GM21825 (cell line): ENCODE data around the gene TPRG1.

Source experiments
- ATAC-seq: cut with Tn5 transposase; IDR thresholded peaks from one replicate; pipeline ENCODE4 v1.9.1; 2021; ENCODE audit warnings: mild to moderate bottlenecking, moderate library complexity; ENCODE audit not compliant: unreplicated experiment

TPRG1 gene

GRCh38 chr3:189349772-189350171 lies 178.0 kb downstream of the TPRG1 start:
- no peak for ATAC-seq

- no peak for ATAC-seq
Observed at GRCh38 chr3:189353318-189353965, 181.7 kb downstream of the TPRG1 start.

- no peak for ATAC-seq
Observed at GRCh38 chr3:189353988-189354889, 182.5 kb downstream of the TPRG1 start.

- ATAC-seq, result no peak
Observed at GRCh38 chr3:189355115-189355480, 183.3 kb downstream of the TPRG1 start.

- no peak for ATAC-seq
Observed at GRCh38 chr3:189355481-189356201, 183.9 kb downstream of the TPRG1 start.

- ATAC-seq, result no peak
Observed at GRCh38 chr3:189360291-189360690, 188.5 kb downstream of the TPRG1 start.

- no peak for ATAC-seq
Observed at GRCh38 chr3:189361103-189361835, 189.5 kb downstream of the TPRG1 start.

GRCh38 chr3:189363590-189364255 lies 192.0 kb downstream of the TPRG1 start:
- ATAC-seq, result no peak

GRCh38 chr3:189365609-189366564 lies 194.1 kb downstream of the TPRG1 start:
- no peak for ATAC-seq

GRCh38 chr3:189368384-189368783 lies 196.6 kb downstream of the TPRG1 start:
- ATAC-seq, result no peak

GRCh38 chr3:189369636-189370035 lies 197.9 kb downstream of the TPRG1 start:
- ATAC-seq, result no peak

- ATAC-seq, result no peak
Observed at GRCh38 chr3:189372243-189372642, 200.5 kb downstream of the TPRG1 start.
